SK-N-SH (cell line): ENCODE data around the gene CTDP1. TPM values are rescaled to one million over a fixed set of nuclear protein-coding genes. Genes with fewer than 3 reads are reported as not detected.

ENCODE experiments used
- CTCF ChIA-PET: fragments of 300-600, 350-600 bp; formaldehyde crosslinking; extraction: SDS; loops from one replicate; lab custom pipeline; 2021; lab: Yijun Ruan, JAX
- POLR2A ChIA-PET: fragments of 350-600 bp; sonication (Branson Sonifier 250); formaldehyde crosslinking; extraction: SDS; loops from one replicate; lab custom pipeline; 2020; ENCODE audit warnings: antibody characterized with exemption, inconsistent platforms; lab: Yijun Ruan, JAX
- DNase-seq: peaks from one replicate; pipeline ENCODE4 v3.0.0; 2012
- H2AFZ ChIP-seq: fragments of 200-600 bp; sonication (generic); 2 replicates; pipeline ENCODE4 v1.8.1; 2016; ENCODE audit warnings: antibody characterized with exemption, mild to moderate bottlenecking, low read depth
- H3F3A ChIP-seq: fragments of 200-600 bp; sonication (generic); replicated peaks from 2 replicates; pipeline ENCODE3; 2016; ENCODE audit warnings: antibody characterized with exemption, mild to moderate bottlenecking; ENCODE audit not compliant: insufficient read depth
- H3K27ac ChIP-seq, 2 experiments: fragments of 200-500 bp in 1 of 2; fragments of 200-600 bp in 1 of 2; sonication (Bioruptor generic) in 1 of 2; sonication (generic), shearing (Covaris generic) in 1 of 2; 2 replicates each; pipeline versions ENCODE4 v1.5.1 to v1.6.1; 2014 to 2016; ENCODE audit warnings: low read depth in 2 of 2, inconsistent platforms in 1 of 2, low read length in 1 of 2, mild to moderate bottlenecking in 1 of 2, mixed read lengths in 1 of 2
- H3K27me3 ChIP-seq: fragments of 200-600 bp; sonication (generic), shearing (Covaris generic); 2 replicates; pipeline ENCODE4 v1.6.1; 2016; ENCODE audit warnings: mixed run types; ENCODE audit not compliant: insufficient read depth
- H3K36me3 ChIP-seq, 2 experiments: fragments of 200-500 bp in 1 of 2; fragments of 200-600 bp in 1 of 2; sonication (Bioruptor generic) in 1 of 2; sonication (generic) in 1 of 2; replicated peaks in 1 of 2; 2 replicates each; pipeline versions ENCODE3 to v1.5.1; 2014 to 2016; ENCODE audit warnings: low read length in 1 of 2, mild to moderate bottlenecking in 1 of 2; ENCODE audit not compliant: insufficient read depth in 2 of 2, control insufficient read depth in 1 of 2
- H3K4me1 ChIP-seq, 2 experiments: fragments of 200-500 bp in 1 of 2; fragments of 200-600 bp in 1 of 2; sonication (Bioruptor generic) in 1 of 2; sonication (generic), shearing (Covaris generic) in 1 of 2; 2 replicates each; pipeline versions ENCODE4 v1.5.1 to v1.6.1; 2014 to 2016; ENCODE audit warnings: low read depth in 1 of 2, low read length in 1 of 2, mixed run types in 1 of 2; ENCODE audit not compliant: insufficient read depth in 2 of 2, control insufficient read depth in 1 of 2
- H3K4me2 ChIP-seq: fragments of 200-600 bp; sonication (generic), shearing (Covaris generic); 2 replicates; pipeline ENCODE4 v1.6.1; 2017; ENCODE audit warnings: mixed run types
- H3K4me3 ChIP-seq, 2 experiments: fragments of 200-500 bp in 1 of 2; fragments of 200-600 bp in 1 of 2; sonication (Bioruptor generic) in 1 of 2; sonication (generic), shearing (Covaris generic) in 1 of 2; 2 replicates each; pipeline versions ENCODE4 v1.5.1 to v1.8.1; 2014 to 2016; ENCODE audit warnings: low read depth in 2 of 2, inconsistent platforms in 1 of 2, low read length in 1 of 2, mild to moderate bottlenecking in 1 of 2, mixed read lengths in 1 of 2, moderate library complexity in 1 of 2
- H3K79me2 ChIP-seq: fragments of 200-600 bp; sonication (generic); 2 replicates; pipeline ENCODE4 v1.8.1; 2017; ENCODE audit warnings: mild to moderate bottlenecking; ENCODE audit not compliant: insufficient read depth
- H3K9ac ChIP-seq: fragments of 200-600 bp; sonication (generic); 2 replicates; pipeline ENCODE4 v1.6.1; 2017; ENCODE audit warnings: mixed run types
- H3K9me2 ChIP-seq: fragments of 200-600 bp; sonication (generic); 2 replicates; pipeline ENCODE4 v1.6.1; 2017; ENCODE audit warnings: mixed run types
- H3K9me3 ChIP-seq: fragments of 200-600 bp; sonication (generic); 2 replicates; pipeline ENCODE4 v1.6.1; 2017; ENCODE audit warnings: mixed run types, mild to moderate bottlenecking, moderate library complexity
- H4K20me1 ChIP-seq: fragments of 200-600 bp; sonication (generic); 2 replicates; pipeline ENCODE4 v1.6.1; 2017; ENCODE audit warnings: mild to moderate bottlenecking, mixed run types; ENCODE audit not compliant: insufficient read depth
- CHD2 ChIP-seq: fragments of 150-350 bp; IDR thresholded peaks from 2 replicates; pipeline ENCODE4 v1.6.1; 2018; ENCODE audit warnings: low read length; ENCODE audit not compliant: partially characterized antibody
- EP300 ChIP-seq, 2 experiments: IDR thresholded peaks; 2 replicates each; pipeline versions ENCODE4 v1.4.0 to v1.6.1; 2012; ENCODE audit warnings: borderline replicate concordance in 1 of 2, low read depth in 1 of 2, low read length in 1 of 2
- EZH2phosphoT487 ChIP-seq: fragments of 200-600 bp; sonication (generic); IDR thresholded peaks from 2 replicates; pipeline ENCODE4 v1.6.1; 2017; ENCODE audit warnings: low read depth, mixed run types, mild to moderate bottlenecking, antibody characterized with exemption, moderate library complexity, borderline replicate concordance
- FOSL2 ChIP-seq: IDR thresholded peaks from 2 replicates; pipeline ENCODE4 v1.4.0; 2012; ENCODE audit warnings: low read depth, mild to moderate bottlenecking, moderate library complexity, borderline replicate concordance
- FOXJ3 ChIP-seq: sonication (generic); formaldehyde crosslinking; IDR thresholded peaks from 2 replicates; pipeline ENCODE4 v1.5.1; 2020; ENCODE audit warnings: mild to moderate bottlenecking, missing genetic modification reagents
- FOXM1 ChIP-seq: IDR thresholded peaks from 2 replicates; pipeline ENCODE4 v1.4.0; 2012; ENCODE audit warnings: low read depth, mild to moderate bottlenecking
- JUND ChIP-seq: IDR thresholded peaks from 2 replicates; pipeline ENCODE4 v1.4.0; 2012
- MXI1 ChIP-seq: IDR thresholded peaks from 2 replicates; pipeline ENCODE4 v1.6.1; 2012; ENCODE audit warnings: mild to moderate bottlenecking, low read depth, low read length, improper control_type of control experiment
- NFIC ChIP-seq: IDR thresholded peaks from 2 replicates; pipeline ENCODE4 v1.4.0; 2012; ENCODE audit warnings: borderline replicate concordance
- POLR2AphosphoS5 ChIP-seq: IDR thresholded peaks from 2 replicates; pipeline ENCODE4 v1.6.1; 2012; ENCODE audit warnings: low read depth, low read length
- RCOR1 ChIP-seq: fragments of 150-350 bp; IDR thresholded peaks from 2 replicates; pipeline ENCODE4 v1.6.1; 2017; ENCODE audit warnings: antibody characterized with exemption, low read length
- RXRA ChIP-seq: IDR thresholded peaks from 2 replicates; pipeline ENCODE4 v1.4.0; 2012; ENCODE audit warnings: low read depth, mild to moderate bottlenecking, borderline replicate concordance
- SIN3A ChIP-seq: IDR thresholded peaks from 2 replicates; pipeline ENCODE4 v1.6.1; 2012; ENCODE audit warnings: low read depth, mild to moderate bottlenecking, low read length, moderate library complexity, borderline replicate concordance
- TAF1 ChIP-seq: IDR thresholded peaks from 2 replicates; pipeline ENCODE4 v1.6.1; 2012; ENCODE audit warnings: low read depth, mild to moderate bottlenecking, low read length, moderate library complexity, borderline replicate concordance
- TCF12 ChIP-seq: IDR thresholded peaks from 2 replicates; pipeline ENCODE4 v1.4.0; 2012
- TEAD4 ChIP-seq: IDR thresholded peaks from 2 replicates; pipeline ENCODE4 v1.4.0; 2012; ENCODE audit warnings: mild to moderate bottlenecking, borderline replicate concordance; ENCODE audit not compliant: insufficient read depth
- WGBS: methylation state at CpG from one replicate; pipeline ENCODE4 v1.1.6; 2017; ENCODE audit warnings: low lambda C conversion rate; 5-methylcytosine and 5-hydroxymethylcytosine counted together
- polyA plus RNA-seq, 3 experiments: library from polyadenylated mRNA; depleted of rRNA; stranded (reverse); fragments of >200 nt; gene quantifications; 2 replicates each; pipeline ENCODE4 v1.2.3, GENCODE V29; 2012
- TF ChIP-seq, protein P1 (sequence below): IDR thresholded peaks from 2 replicates; pipeline ENCODE4 v1.4.0; 2012; ENCODE audit warnings: low read depth, borderline replicate concordance
- TF ChIP-seq, protein P2 (sequence below): fragments of 150-350 bp; IDR thresholded peaks from 2 replicates; pipeline ENCODE4 v1.6.1; 2016; ENCODE audit warnings: mild to moderate bottlenecking, low read depth, low read length

CTDP1 gene
- polyA plus RNA-seq, 1 of the 3 experiments (the other 2 are of a cell fraction): 15.6 TPM

DNA sequence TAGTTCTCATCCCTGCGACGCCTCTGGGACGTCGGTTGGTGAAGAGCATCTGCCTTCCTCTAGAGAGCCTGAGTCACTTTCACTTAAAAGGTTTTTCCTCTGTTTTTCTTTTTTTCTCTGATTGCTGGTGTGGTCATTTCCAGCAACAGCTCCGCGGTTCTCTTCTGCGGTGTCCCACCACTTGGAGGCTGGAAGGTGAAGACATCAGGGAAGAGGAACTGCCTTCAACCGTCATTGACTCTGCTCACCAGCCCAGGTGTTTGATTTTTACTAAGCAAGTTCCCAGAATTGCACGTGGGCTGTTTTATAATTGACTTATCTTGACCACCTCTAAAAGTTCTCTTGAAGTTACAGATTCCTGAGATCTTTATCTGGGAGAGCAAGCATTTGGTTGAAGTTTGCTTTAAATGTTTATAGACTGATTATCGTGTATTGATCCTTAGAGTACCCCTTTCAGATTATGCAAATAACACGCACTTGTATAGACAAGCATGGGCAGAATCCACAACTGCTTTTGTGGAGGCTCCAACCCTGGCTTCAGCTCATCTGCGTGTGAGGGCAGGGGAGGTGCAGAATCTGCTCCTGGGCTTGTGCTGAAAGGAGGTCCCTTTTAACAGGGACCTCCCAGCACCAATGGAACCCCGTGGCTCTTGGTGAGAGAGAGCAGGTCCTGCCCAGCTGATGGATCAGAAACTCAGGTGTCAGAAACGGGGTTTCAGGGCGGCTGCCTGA is 3.5 kb downstream of the CTDP1 start:
- Histone ChIP-seq H4K20me1 (peaks cover 62% of the 10 kb centered on the region), H3K4me2 (no peak overlapping the region), H3K9me2 (no peaks in the 10 kb centered on the region), H3K27me3 (no peaks in the 10 kb centered on the region), H3K4me3 (no peak overlapping the region), H3F3A (no peaks in the 10 kb centered on the region), H2AFZ (no peak overlapping the region), H3K36me3 (no peaks in the 10 kb centered on the region), H3K4me1 (peaks cover 1 to 21% of the 10 kb centered on the region in 2 experiments; a peak in 3 of 4 replicates), H3K9ac (no peak overlapping the region), H3K79me2 (peaks cover 73% of the 10 kb centered on the region), H3K9me3 (no peaks in the 10 kb centered on the region), H3K27ac (no peak overlapping the region)
- CTCF ChIA-PET: no interaction called here
- POLR2A ChIA-PET: no interaction called here
- WGBS: 85% methylated on average over 15 of the region's 15 CpGs
- DNase-seq: no peak
- TF ChIP-seq TCF12: no peak
- TF ChIP-seq, protein P1, sequence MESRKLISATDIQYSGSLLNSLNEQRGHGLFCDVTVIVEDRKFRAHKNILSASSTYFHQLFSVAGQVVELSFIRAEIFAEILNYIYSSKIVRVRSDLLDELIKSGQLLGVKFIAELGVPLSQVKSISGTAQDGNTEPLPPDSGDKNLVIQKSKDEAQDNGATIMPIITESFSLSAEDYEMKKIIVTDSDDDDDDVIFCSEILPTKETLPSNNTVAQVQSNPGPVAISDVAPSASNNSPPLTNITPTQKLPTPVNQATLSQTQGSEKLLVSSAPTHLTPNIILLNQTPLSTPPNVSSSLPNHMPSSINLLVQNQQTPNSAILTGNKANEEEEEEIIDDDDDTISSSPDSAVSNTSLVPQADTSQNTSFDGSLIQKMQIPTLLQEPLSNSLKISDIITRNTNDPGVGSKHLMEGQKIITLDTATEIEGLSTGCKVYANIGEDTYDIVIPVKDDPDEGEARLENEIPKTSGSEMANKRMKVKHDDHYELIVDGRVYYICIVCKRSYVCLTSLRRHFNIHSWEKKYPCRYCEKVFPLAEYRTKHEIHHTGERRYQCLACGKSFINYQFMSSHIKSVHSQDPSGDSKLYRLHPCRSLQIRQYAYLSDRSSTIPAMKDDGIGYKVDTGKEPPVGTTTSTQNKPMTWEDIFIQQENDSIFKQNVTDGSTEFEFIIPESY: no peak
- no peak for TF ChIP-seq CHD2

DNA sequence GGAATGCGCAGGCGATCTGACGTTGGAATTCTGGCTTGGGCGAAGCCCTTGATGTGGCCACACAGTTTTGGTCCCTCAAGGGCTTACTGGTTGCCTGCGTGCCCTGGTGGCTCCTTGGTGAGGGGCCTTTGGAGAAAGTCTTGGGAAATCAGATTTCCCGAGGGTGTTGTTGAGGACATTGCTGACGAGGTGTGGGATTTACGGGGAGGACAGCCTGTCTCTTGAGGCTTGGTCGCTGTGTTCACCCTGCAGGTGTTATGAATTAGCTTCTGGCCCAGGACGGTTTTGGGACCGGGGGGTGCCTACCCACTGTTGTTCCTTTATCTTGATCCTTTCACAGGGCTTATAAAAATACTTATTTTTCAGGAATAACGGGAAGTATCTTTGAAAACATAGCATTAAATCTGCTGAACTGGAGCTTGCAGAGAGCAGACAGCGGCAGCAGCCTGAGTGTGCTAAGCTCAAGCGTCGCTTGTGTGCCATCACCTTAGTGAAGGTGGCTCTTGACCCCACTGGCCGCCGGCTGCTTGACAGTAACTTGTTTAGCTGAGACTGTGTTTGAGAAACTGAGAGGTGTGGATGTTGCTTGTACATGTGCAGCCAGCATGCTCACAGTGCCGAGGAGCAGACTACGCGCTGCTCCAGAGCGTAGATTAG is 4.2 kb downstream of the CTDP1 start:
- no peak for DNase-seq
- H3K9me3 ChIP-seq: no peaks in the 10 kb centered on the region
- no peak overlapping the region for H3K4me3 ChIP-seq
- CTCF ChIA-PET: no interaction called here
- H3F3A ChIP-seq: no peaks in the 10 kb centered on the region
- peaks cover 69% of the 10 kb centered on the region for H4K20me1 ChIP-seq
- H3K4me1 ChIP-seq: peaks cover 0 to 15% of the 10 kb centered on the region in 2 experiments; a peak in 1 of 4 replicates
- no peak overlapping the region for H2AFZ ChIP-seq
- no peak overlapping the region for H3K27ac ChIP-seq
- H3K79me2 ChIP-seq: peaks cover 75% of the 10 kb centered on the region
- H3K4me2 ChIP-seq: no peak overlapping the region
- 85% methylated on average over 18 of the region's 21 CpGs for WGBS
- POLR2A ChIA-PET: no interaction called here
- H3K36me3 ChIP-seq: no peaks in the 10 kb centered on the region
- H3K9me2 ChIP-seq: no peaks in the 10 kb centered on the region
- TF ChIP-seq JUND: no peak
- TF ChIP-seq TEAD4: no peak
- no peak for TF ChIP-seq EP300 (IDR thresholded peaks at IDR 0.05; ENCODE audit: borderline replicate concordance in 1 of 2, low read depth in 1 of 2, low read length in 1 of 2)
- TF ChIP-seq SIN3A: no peak
- no peak for TF ChIP-seq FOXM1
- TF ChIP-seq EZH2phosphoT487: no peak
- TF ChIP-seq RCOR1: no peak
- no peak for TF ChIP-seq POLR2AphosphoS5
- no peak for TF ChIP-seq FOXJ3 (CRISPR knock-in tag)
- no peak for TF ChIP-seq NFIC
- TF ChIP-seq, protein P2, sequence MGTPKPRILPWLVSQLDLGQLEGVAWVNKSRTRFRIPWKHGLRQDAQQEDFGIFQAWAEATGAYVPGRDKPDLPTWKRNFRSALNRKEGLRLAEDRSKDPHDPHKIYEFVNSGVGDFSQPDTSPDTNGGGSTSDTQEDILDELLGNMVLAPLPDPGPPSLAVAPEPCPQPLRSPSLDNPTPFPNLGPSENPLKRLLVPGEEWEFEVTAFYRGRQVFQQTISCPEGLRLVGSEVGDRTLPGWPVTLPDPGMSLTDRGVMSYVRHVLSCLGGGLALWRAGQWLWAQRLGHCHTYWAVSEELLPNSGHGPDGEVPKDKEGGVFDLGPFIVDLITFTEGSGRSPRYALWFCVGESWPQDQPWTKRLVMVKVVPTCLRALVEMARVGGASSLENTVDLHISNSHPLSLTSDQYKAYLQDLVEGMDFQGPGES: no peak
- no peak for TF ChIP-seq RXRA
- no peak for TF ChIP-seq FOSL2
- TF ChIP-seq MXI1: no peak
- no peak for TF ChIP-seq TAF1
- no peak for TF ChIP-seq TCF12
- no peak overlapping the region for H3K9ac ChIP-seq
- no peaks in the 10 kb centered on the region for H3K27me3 ChIP-seq
